Measurements from ENCODE around the gene NUP133.
A peak's percentile ranks its signal among the peaks of the same experiment; 100 is the strongest.
"Not testable (repeated sequence)": the region's sequence is repeated elsewhere in the genome, so short reads cannot be mapped to it uniquely, and the experiment has no call there.

The NUP133 gene

DNA sequence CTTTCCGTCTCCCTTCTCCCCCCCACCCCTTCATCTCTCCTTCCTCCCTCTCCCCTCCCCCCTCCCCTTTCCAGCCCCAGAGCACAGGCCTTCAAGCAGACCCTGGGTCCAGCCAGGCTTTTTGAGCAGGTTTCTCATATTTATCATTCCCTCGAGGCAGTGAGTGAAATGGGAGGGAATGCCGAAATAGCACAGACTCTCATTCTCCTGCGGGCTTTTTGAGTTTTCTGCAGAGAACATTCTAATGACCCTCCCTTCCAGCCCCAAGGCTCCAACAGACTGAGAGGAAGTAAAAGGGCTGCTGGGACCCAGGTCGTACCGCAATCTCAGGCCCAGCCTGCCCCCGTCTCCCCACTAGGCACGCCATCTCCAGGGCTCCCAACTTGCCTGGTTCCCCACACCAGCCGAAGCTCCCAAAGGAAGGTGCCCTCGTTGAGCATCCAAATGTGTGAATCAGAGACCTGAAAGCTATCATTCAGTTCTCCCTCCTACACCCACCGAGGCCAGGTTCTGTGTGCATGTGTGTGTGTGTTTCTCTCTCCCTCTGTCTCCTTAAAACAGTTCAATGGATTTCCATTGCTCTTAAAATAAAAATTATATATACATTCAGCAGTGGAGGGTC is 96.6 kb downstream of the NUP133 start:
- no peak for DNase-seq

DNA sequence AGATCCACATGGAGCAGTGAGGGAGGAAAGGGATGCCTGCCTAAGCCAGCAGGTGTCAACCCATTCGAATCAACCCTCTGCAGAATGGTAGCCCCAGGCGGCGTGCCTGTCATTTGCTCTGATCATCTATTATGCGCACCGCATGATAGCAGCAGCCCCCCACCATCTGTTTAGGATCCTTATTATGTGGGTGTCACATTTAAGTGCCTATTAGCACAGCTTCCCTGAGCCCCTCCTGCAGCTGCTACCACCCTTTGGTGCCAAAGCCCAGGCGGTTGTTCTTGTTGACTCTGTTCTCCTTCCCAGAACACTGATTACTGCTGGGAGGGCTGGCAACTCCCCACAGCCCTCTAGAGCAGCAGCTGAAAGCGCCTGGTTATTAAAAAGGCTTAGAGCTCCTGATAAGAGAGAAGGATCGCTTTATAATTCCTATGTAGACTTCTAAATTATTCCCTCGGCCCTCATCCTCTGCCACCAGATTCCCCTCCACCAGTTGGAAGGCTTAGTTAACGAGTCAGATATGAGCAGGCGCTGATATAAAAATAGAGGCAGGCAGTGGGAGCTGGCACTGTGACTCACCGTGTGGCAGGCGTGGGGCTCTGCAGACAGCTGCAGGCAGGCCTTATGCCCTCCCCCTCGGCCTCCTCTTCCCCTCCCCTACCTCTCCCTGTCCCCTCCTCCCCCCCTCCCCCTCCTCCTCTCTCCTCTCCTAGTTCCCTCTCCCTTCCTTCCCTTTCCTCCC is 97.3 kb downstream of the NUP133 start:
- DNase-seq = peak; percentile 99

DNA sequence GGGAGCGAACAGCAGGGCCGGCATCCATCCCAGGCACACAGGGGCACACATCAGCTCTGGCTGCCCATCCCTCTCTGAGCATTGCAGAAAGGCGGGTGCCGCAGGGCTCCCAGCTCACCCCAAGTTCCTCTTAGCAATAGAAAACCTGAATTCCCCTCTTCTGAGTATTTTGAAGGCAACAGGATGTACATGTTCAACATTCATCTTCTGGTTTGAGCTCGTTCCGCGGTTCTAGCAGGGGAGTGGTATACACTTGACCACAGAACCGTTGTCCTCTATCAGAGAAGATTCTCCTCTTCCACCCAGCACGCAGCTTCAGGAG is 97.8 kb downstream of the NUP133 start:
- no peak for DNase-seq

DNA sequence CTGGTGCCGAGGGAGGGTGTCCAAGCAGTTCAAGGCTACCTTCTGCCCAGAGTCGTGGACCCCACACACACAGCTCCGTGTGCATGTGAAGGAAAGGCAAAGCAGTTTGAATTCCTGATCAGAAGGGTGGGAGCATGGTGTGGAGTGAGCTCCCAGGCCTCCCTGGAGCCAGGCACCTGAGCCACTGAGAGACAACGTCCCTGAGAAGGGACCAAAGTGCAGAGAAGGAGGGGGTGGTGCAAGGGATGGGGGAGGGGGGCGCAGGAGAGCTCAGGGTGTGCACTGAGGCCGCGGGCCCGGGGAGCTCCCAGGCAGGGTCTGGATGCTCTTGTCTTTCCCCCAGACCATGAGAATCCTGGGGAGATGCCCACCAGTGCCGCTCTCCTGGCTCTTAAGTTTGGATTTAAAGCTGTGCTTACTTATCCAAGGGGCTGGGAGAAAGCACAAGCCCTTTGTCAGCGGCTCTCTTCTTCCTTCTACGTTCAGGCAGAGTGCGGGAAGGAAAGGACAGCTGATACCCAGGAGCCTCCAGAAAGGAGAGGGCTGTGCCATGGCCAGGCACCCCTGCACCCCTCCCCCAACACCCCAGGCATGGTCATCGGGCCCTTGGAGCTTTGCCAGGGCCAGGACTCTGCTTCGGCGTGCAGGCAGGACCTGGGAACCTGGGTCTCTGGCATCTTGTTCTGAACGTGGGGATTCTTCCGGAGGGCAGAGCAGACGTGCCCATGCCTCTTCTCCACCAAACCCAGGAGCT is 98.3 kb downstream of the NUP133 start:
- DNase-seq = peak; percentile 81

DNA sequence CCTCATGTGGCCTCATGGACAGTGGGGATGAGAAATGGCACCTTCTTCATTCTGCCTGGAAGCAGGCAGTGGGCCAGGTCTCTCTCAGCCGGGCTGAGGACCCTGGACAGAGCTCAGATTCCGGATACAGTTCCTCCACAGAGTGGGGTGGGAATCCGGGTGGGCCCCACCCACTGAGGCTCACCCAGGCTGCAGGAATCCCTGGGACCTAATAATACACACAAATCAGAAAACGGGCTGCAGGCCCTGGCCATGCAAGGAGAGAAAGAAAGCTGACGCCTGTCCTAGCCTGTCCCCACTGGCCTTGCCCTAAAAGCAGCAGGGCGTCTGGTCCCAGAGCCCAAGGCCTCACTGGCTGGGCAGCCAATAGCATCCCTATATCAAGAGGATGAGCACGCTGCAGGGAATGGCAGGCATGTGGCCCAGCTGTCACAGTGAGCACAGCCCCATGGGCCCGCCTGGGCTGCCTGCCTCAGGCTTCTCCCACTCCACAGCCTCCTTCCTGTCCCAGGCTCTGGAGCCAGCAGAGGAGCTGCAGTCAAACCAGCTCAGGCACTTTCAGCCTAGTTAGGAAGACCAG is 99.6 kb downstream of the NUP133 start:
- peak; percentile 70 for DNase-seq

DNA sequence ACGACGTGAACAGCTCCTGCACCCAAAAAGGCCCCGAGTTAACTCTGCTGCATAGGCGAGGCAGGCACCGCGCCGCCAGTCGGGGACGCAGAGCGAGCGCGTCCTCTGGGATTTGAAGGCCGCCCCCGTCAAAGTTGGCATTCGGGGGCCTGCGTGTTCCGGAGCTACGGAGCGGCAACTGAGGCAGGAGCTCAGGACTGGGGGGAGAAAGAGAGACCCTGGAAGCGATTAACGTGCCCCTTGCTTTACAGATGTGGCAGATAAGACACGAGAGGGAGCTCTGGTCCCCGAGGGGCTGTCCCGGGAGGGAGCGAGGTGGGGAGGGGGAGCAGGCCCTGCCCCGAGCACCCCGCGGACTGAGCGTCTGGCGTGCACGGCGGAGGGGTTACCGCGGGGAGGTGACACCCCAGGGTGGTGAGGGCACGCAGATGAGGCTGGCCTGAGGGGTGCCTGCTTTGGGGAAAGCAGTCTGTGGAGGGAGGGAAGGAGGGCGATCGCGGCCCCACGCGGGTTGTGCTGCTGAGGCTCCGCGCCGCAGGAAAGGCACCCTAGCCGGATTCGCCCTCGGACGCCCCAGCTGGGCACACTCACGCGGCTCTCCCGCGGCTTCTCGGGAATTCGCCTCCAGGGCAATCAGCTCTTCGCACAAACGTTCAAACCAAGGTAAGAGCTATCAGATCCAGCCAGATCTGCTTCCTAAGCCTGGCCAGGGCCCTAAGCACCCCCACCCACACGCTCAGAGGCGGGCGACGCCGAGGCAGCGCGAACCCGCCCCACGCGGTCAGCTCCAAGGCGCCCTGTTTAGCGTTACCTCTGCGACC is 100.7 kb downstream of the NUP133 start:
- DNase-seq = peak; percentile 11

DNA sequence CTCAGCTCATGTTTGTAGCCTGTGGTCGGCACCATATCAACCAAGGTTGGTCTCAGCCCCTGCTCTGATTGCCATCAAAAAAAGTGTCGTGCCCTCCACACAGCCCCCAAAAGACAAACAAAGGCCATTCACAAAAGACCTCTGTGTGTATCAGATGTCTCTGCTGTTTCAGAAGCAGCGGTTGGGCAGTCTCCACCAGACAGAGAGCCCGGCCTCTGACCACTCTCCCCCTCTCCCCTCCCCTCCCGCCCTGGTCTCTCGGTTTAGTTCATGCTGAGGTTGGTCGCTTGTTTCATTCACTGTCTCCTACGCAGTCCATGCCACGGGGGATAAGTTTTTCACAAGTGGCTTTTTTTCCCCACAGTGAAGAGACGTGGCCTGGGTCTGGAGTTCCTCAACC is 101.3 kb downstream of the NUP133 start:
- peak; percentile 24 for DNase-seq

DNA sequence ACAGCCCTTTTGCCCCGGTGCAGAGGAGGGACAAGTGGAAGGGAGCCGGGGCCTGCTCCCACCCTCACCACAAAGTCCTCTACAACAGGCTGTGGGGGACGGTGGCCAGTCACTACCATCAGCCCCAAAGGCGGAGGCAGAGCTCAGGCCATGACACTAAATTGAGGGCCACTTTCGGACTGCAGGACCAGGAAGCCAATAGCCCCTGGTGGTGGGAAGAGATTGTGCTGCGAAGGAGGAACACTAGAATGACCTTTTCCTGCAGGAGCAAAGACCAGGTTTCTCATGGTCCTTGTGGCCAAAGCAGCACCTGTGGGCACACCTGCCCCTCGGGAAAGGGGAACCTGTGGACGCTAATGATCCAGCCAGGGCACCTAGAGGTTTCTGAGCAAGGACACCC is 104.6 kb downstream of the NUP133 start:
- DNase-seq = no peak

DNA sequence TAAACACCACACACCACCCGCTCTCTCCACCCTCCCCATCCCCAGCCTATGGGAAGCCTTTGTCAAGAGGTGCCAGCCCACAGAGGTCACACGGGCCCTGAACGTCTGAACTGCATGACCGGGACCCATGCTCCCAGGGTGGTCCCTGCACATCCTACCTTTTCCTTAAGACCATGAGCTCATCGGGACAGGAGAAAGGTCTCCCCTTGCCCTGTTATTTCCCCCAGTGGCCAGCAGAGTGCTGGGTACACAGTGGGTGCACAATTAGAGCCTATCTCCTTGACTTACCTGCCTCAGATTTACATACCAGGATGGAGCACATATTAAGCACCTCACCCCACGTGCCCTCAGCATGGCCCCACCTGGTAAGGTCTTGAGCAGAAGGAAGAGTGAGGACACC is 105.1 kb downstream of the NUP133 start:
- no peak for DNase-seq

DNA sequence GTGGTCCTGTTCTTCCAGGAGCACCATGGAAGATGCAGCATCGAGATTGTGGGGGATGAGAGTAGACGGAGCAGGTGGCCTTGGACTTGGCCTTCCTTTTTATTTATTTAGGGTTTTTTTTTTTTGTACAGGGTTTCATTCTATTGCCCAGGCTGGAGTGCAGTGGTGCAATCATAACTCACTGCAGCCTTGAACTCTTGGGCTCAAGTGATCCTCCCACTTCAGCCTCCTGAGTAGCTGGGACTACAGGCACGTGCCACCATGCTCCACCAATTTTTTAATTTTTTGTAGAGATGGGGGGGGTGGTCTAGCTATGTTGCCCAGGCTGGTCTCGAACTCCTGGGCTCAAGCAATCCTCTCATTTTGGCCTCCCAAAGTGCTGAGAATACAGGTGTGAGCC is 105.8 kb downstream of the NUP133 start:
- not testable (repeated sequence) for DNase-seq

DNA sequence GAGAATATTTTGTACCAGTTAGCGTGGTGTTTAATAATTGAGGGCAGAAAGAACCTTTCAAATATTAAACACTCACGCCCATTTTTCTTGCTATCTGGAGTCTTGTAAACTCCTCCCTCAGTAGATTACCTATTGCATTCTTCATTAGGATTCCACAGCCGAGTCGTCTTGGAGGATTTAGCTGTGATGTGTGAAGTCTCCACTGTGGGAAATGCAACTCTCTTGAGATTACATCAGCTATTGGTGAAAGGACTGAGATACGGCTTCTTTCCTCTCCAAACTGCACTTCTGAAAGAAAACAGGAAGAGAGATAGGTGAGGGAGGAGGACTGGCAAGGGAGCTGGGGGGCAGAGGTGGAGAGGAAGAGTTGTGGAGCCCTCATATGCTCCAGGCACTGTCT is 110.4 kb downstream of the NUP133 start:
- DNase-seq = no peak

DNA sequence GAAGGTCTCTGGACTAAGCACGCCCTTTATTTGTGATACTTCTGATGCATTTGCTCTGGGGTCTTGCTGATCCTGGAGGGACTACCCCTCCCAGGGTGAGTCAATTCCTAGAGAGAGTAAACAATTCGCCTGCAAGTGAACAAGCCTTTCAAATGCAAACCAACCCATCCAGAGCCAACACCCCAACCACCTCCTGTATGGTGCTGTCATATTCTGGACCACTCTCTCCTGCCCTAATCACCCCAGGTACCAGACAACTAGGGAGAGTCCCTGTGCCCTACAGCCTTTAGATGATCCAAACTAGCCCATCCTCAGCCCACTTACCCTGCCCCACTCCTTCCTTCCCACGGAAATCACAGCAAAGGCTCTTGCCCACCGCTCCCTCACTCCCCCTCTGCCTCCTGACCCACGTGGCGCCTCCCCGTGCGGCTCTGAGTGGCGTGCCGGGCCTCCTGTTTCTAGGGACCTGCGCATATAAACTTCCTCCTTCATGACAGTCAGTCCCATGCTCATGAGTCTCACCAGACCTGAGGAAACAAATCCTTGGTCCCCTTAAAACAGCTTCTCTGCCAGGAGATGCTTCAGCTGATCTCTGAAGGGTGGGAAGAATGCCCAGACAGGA is 111.4 kb downstream of the NUP133 start:
- DNase-seq = no peak

DNA sequence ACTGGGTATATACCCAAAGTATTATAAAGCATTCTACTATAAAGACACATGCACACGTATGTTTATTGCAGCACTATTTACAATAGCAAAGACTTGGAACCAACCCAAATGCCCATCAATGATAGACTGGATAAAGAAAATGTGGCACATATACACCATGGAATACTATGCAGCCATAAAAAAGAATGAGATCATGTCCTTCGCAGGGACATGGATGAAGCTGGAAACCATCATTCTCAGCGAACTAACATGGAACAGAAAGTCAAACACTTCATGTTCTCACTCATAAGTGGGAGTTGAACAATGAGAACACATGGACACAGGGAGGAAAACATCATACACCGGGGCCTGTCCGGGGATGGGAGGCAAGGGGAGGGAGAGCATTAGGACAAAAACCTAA is 113.6 kb downstream of the NUP133 start:
- not testable (repeated sequence) for DNase-seq

DNA sequence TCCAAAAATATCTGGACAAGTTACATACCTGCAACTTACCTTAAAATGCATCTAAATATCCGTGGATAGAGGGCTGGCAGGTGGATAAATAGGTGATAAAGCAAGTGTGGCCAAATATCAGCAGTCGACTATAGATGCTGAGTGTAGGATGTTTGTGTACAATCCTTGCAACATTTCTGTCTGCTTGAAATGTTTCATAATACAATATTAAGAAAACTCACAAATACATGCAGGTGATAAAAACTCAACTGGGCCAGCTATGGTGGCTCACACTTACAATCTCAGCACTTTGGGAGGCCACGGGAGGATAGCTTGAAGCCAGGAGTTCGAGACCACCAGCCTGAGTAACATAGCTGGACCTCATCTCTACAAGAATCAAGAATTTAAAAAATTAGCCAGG is 115.2 kb downstream of the NUP133 start:
- no peak for DNase-seq

Measured in NCI-H69 (cell line).